SK-N-SH (cell line): ENCODE results near the gene PDLIM5. TPM values are rescaled to one million over a fixed set of nuclear protein-coding genes. Genes with fewer than 3 reads are reported as not detected.

Source experiments
- CTCF ChIA-PET: fragments of 300-600, 350-600 bp; formaldehyde crosslinking; extraction: SDS; loops from one replicate; lab custom pipeline; 2021; lab: Yijun Ruan, JAX
- POLR2A ChIA-PET: fragments of 350-600 bp; sonication (Branson Sonifier 250); formaldehyde crosslinking; extraction: SDS; loops from one replicate; lab custom pipeline; 2020; ENCODE audit warnings: antibody characterized with exemption, inconsistent platforms; lab: Yijun Ruan, JAX
- DNase-seq: peaks from one replicate; pipeline ENCODE4 v3.0.0; 2012
- H2AFZ ChIP-seq: fragments of 200-600 bp; sonication (generic); 2 replicates; pipeline ENCODE4 v1.8.1; 2016; ENCODE audit warnings: antibody characterized with exemption, mild to moderate bottlenecking, low read depth
- H3F3A ChIP-seq: fragments of 200-600 bp; sonication (generic); replicated peaks from 2 replicates; pipeline ENCODE3; 2016; ENCODE audit warnings: antibody characterized with exemption, mild to moderate bottlenecking; ENCODE audit not compliant: insufficient read depth
- H3K27ac ChIP-seq, 2 experiments: fragments of 200-500 bp in 1 of 2; fragments of 200-600 bp in 1 of 2; sonication (Bioruptor generic) in 1 of 2; sonication (generic), shearing (Covaris generic) in 1 of 2; 2 replicates each; pipeline versions ENCODE4 v1.5.1 to v1.6.1; 2014 to 2016; ENCODE audit warnings: low read depth in 2 of 2, inconsistent platforms in 1 of 2, low read length in 1 of 2, mild to moderate bottlenecking in 1 of 2, mixed read lengths in 1 of 2
- H3K27me3 ChIP-seq: fragments of 200-600 bp; sonication (generic), shearing (Covaris generic); 2 replicates; pipeline ENCODE4 v1.6.1; 2016; ENCODE audit warnings: mixed run types; ENCODE audit not compliant: insufficient read depth
- H3K36me3 ChIP-seq, 2 experiments: fragments of 200-500 bp in 1 of 2; fragments of 200-600 bp in 1 of 2; sonication (Bioruptor generic) in 1 of 2; sonication (generic) in 1 of 2; replicated peaks in 1 of 2; 2 replicates each; pipeline versions ENCODE3 to v1.5.1; 2014 to 2016; ENCODE audit warnings: low read length in 1 of 2, mild to moderate bottlenecking in 1 of 2; ENCODE audit not compliant: insufficient read depth in 2 of 2, control insufficient read depth in 1 of 2
- H3K4me1 ChIP-seq, 2 experiments: fragments of 200-500 bp in 1 of 2; fragments of 200-600 bp in 1 of 2; sonication (Bioruptor generic) in 1 of 2; sonication (generic), shearing (Covaris generic) in 1 of 2; 2 replicates each; pipeline versions ENCODE4 v1.5.1 to v1.6.1; 2014 to 2016; ENCODE audit warnings: low read depth in 1 of 2, low read length in 1 of 2, mixed run types in 1 of 2; ENCODE audit not compliant: insufficient read depth in 2 of 2, control insufficient read depth in 1 of 2
- H3K4me2 ChIP-seq: fragments of 200-600 bp; sonication (generic), shearing (Covaris generic); 2 replicates; pipeline ENCODE4 v1.6.1; 2017; ENCODE audit warnings: mixed run types
- H3K4me3 ChIP-seq, 2 experiments: fragments of 200-500 bp in 1 of 2; fragments of 200-600 bp in 1 of 2; sonication (Bioruptor generic) in 1 of 2; sonication (generic), shearing (Covaris generic) in 1 of 2; 2 replicates each; pipeline versions ENCODE4 v1.5.1 to v1.8.1; 2014 to 2016; ENCODE audit warnings: low read depth in 2 of 2, inconsistent platforms in 1 of 2, low read length in 1 of 2, mild to moderate bottlenecking in 1 of 2, mixed read lengths in 1 of 2, moderate library complexity in 1 of 2
- H3K79me2 ChIP-seq: fragments of 200-600 bp; sonication (generic); 2 replicates; pipeline ENCODE4 v1.8.1; 2017; ENCODE audit warnings: mild to moderate bottlenecking; ENCODE audit not compliant: insufficient read depth
- H3K9ac ChIP-seq: fragments of 200-600 bp; sonication (generic); 2 replicates; pipeline ENCODE4 v1.6.1; 2017; ENCODE audit warnings: mixed run types
- H3K9me2 ChIP-seq: fragments of 200-600 bp; sonication (generic); 2 replicates; pipeline ENCODE4 v1.6.1; 2017; ENCODE audit warnings: mixed run types
- H3K9me3 ChIP-seq: fragments of 200-600 bp; sonication (generic); 2 replicates; pipeline ENCODE4 v1.6.1; 2017; ENCODE audit warnings: mixed run types, mild to moderate bottlenecking, moderate library complexity
- H4K20me1 ChIP-seq: fragments of 200-600 bp; sonication (generic); 2 replicates; pipeline ENCODE4 v1.6.1; 2017; ENCODE audit warnings: mild to moderate bottlenecking, mixed run types; ENCODE audit not compliant: insufficient read depth
- CHD2 ChIP-seq: fragments of 150-350 bp; IDR thresholded peaks from 2 replicates; pipeline ENCODE4 v1.6.1; 2018; ENCODE audit warnings: low read length; ENCODE audit not compliant: partially characterized antibody
- EP300 ChIP-seq, 2 experiments: IDR thresholded peaks; 2 replicates each; pipeline versions ENCODE4 v1.4.0 to v1.6.1; 2012; ENCODE audit warnings: borderline replicate concordance in 1 of 2, low read depth in 1 of 2, low read length in 1 of 2
- FOSL2 ChIP-seq: IDR thresholded peaks from 2 replicates; pipeline ENCODE4 v1.4.0; 2012; ENCODE audit warnings: low read depth, mild to moderate bottlenecking, moderate library complexity, borderline replicate concordance
- FOXJ3 ChIP-seq: sonication (generic); formaldehyde crosslinking; IDR thresholded peaks from 2 replicates; pipeline ENCODE4 v1.5.1; 2020; ENCODE audit warnings: mild to moderate bottlenecking, missing genetic modification reagents
- GABPA ChIP-seq: IDR thresholded peaks from 2 replicates; pipeline ENCODE4 v1.4.0; 2012; ENCODE audit warnings: low read depth, mild to moderate bottlenecking
- GATA2 ChIP-seq: sonication (generic); formaldehyde crosslinking; IDR thresholded peaks from 2 replicates; pipeline ENCODE4 v1.5.0; 2020; ENCODE audit warnings: mild to moderate bottlenecking, missing genetic modification reagents
- MXI1 ChIP-seq: IDR thresholded peaks from 2 replicates; pipeline ENCODE4 v1.6.1; 2012; ENCODE audit warnings: mild to moderate bottlenecking, low read depth, low read length, improper control_type of control experiment
- NFIC ChIP-seq: IDR thresholded peaks from 2 replicates; pipeline ENCODE4 v1.4.0; 2012; ENCODE audit warnings: borderline replicate concordance
- RFX5 ChIP-seq: IDR thresholded peaks from 2 replicates; pipeline ENCODE4 v1.6.1; 2012; ENCODE audit warnings: mild to moderate bottlenecking, improper control_type of control experiment, low read length
- SMC3 ChIP-seq: IDR thresholded peaks from 2 replicates; pipeline ENCODE4 v1.6.1; 2012; ENCODE audit warnings: low read depth, low read length, improper control_type of control experiment
- TAF1 ChIP-seq: IDR thresholded peaks from 2 replicates; pipeline ENCODE4 v1.6.1; 2012; ENCODE audit warnings: low read depth, mild to moderate bottlenecking, low read length, moderate library complexity, borderline replicate concordance
- TCF12 ChIP-seq: IDR thresholded peaks from 2 replicates; pipeline ENCODE4 v1.4.0; 2012
- YY1 ChIP-seq: IDR thresholded peaks from 2 replicates; pipeline ENCODE4 v1.4.0; 2012; ENCODE audit warnings: low read depth, mild to moderate bottlenecking
- WGBS: methylation state at CpG from one replicate; pipeline ENCODE4 v1.1.6; 2017; ENCODE audit warnings: low lambda C conversion rate; 5-methylcytosine and 5-hydroxymethylcytosine counted together
- polyA plus RNA-seq, 3 experiments: library from polyadenylated mRNA; depleted of rRNA; stranded (reverse); fragments of >200 nt; gene quantifications; 2 replicates each; pipeline ENCODE4 v1.2.3, GENCODE V29; 2012
- TF ChIP-seq, protein P1 (sequence below): IDR thresholded peaks from 2 replicates; pipeline ENCODE4; 2012
- TF ChIP-seq, protein P2 (sequence below): IDR thresholded peaks from 2 replicates; pipeline ENCODE4 v1.4.0; 2012; ENCODE audit warnings: low read depth, borderline replicate concordance
- TF ChIP-seq, protein P3 (sequence below): IDR thresholded peaks from 2 replicates; pipeline ENCODE4 v1.6.1; 2012; ENCODE audit warnings: mild to moderate bottlenecking, low read depth, low read length, moderate library complexity

Gene PDLIM5
- polyA plus RNA-seq, 1 of the 3 experiments (the other 2 are of a cell fraction) = 36.7 TPM

DNA sequence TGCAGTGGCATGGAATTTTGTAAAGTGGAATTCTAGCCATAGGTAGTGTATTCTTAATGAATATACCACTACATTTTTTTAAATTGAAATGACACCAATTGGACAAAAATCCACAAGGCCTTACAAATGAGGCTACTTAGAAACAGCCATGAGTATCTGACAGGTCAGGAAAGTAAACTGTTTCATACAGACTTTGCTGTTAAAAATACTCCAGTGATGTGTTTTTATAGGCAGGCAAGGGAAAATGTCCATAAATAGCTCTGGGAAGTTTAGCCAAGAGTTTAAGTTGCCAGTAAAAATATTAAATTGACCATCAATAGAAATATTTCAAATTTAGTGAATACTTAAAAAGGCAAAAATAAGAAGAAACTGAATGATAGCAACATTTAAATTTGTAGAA, 41.8 kb upstream of the PDLIM5 start:
- H3K4me1 ChIP-seq = peaks cover 0 to 53% of the 10 kb centered on the region in 2 experiments; a peak in 3 of 4 replicates

DNA sequence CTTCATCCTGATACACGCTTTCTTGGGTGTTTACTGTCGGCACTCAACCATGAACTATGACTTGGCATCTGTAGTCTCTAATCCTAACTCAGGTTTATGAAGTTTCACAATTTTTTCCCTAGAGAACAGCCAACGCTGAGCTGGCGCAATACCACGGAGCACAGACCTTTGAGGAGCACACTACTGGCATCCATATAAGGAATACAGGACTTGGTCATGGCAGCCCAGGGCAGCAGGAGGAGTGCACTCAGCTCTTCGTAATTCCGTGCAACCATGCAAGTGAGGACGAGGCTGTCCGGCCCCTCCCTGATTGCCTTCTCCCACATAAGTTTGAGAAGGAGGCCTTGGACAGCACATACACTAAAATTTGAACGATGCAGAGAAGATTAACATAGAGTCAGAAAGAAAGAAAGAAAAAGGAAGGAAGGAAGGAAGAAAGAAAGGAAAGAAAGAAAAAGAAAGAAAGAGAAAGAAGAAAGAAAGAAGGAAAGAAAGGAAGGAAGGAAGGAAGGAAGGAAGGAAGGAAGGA, 41.0 kb upstream of the PDLIM5 start:
- Histone ChIP-seq H3K9me3 (no peaks in the 10 kb centered on the region), H4K20me1 (no peaks in the 10 kb centered on the region), H3K4me1 (peaks cover 0 to 53% of the 10 kb centered on the region in 2 experiments; a peak in 3 of 4 replicates), H2AFZ (no peak overlapping the region), H3K9ac (no peak overlapping the region), H3K4me2 (no peak overlapping the region), H3K79me2 (no peaks in the 10 kb centered on the region), H3K27ac (no peak overlapping the region), H3K4me3 (no peak overlapping the region), H3F3A (peaks cover 18% of the 10 kb centered on the region), H3K27me3 (no peaks in the 10 kb centered on the region), H3K9me2 (no peaks in the 10 kb centered on the region), H3K36me3 (no peaks in the 10 kb centered on the region)
- no peak for DNase-seq
- POLR2A ChIA-PET = no interaction called here
- CTCF ChIA-PET = no interaction called here
- WGBS = 84% methylated on average over 10 of the region's 10 CpGs
- no peak for TF ChIP-seq YY1
- TF ChIP-seq SMC3 = no peak
- TF ChIP-seq, protein P1, sequence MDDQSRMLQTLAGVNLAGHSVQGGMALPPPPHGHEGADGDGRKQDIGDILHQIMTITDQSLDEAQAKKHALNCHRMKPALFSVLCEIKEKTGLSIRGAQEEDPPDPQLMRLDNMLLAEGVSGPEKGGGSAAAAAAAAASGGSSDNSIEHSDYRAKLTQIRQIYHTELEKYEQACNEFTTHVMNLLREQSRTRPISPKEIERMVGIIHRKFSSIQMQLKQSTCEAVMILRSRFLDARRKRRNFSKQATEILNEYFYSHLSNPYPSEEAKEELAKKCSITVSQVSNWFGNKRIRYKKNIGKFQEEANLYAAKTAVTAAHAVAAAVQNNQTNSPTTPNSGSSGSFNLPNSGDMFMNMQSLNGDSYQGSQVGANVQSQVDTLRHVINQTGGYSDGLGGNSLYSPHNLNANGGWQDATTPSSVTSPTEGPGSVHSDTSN = no peak

More for the DNA sequence above, 41.8 kb upstream of the PDLIM5 start:
- H3K27me3 ChIP-seq = no peaks in the 10 kb centered on the region
- no peak overlapping the region for H3K9ac ChIP-seq
- H3F3A ChIP-seq = peaks cover 18% of the 10 kb centered on the region
- H4K20me1 ChIP-seq = no peaks in the 10 kb centered on the region
- ChIA-PET CTCF (interaction anchor here (3.7 kb wide), 1 partner anchor 104 kb away, joined by 17 read pairs; no protein-coding TSS in a partner anchor), POLR2A (no interaction called here)
- no peak for TF ChIP-seq TAF1
- TF ChIP-seq GATA2 (CRISPR knock-in tag) = no peak
- TF ChIP-seq CHD2 = no peak
- no peak for TF ChIP-seq RFX5
- no peak for TF ChIP-seq FOXJ3 (CRISPR knock-in tag)
- TF ChIP-seq, protein P2, sequence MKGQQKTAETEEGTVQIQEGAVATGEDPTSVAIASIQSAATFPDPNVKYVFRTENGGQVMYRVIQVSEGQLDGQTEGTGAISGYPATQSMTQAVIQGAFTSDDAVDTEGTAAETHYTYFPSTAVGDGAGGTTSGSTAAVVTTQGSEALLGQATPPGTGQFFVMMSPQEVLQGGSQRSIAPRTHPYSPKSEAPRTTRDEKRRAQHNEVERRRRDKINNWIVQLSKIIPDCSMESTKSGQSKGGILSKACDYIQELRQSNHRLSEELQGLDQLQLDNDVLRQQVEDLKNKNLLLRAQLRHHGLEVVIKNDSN = no peak
- no peak for TF ChIP-seq EP300 (IDR thresholded peaks at IDR 0.05; ENCODE audit: borderline replicate concordance in 1 of 2, low read depth in 1 of 2, low read length in 1 of 2)
- TF ChIP-seq FOSL2 = no peak
- no peak for TF ChIP-seq TCF12
- TF ChIP-seq GABPA = no peak
- no peak for TF ChIP-seq NFIC
- TF ChIP-seq SMC3 = no peak
- no peak for TF ChIP-seq MXI1
- TF ChIP-seq, protein P3, sequence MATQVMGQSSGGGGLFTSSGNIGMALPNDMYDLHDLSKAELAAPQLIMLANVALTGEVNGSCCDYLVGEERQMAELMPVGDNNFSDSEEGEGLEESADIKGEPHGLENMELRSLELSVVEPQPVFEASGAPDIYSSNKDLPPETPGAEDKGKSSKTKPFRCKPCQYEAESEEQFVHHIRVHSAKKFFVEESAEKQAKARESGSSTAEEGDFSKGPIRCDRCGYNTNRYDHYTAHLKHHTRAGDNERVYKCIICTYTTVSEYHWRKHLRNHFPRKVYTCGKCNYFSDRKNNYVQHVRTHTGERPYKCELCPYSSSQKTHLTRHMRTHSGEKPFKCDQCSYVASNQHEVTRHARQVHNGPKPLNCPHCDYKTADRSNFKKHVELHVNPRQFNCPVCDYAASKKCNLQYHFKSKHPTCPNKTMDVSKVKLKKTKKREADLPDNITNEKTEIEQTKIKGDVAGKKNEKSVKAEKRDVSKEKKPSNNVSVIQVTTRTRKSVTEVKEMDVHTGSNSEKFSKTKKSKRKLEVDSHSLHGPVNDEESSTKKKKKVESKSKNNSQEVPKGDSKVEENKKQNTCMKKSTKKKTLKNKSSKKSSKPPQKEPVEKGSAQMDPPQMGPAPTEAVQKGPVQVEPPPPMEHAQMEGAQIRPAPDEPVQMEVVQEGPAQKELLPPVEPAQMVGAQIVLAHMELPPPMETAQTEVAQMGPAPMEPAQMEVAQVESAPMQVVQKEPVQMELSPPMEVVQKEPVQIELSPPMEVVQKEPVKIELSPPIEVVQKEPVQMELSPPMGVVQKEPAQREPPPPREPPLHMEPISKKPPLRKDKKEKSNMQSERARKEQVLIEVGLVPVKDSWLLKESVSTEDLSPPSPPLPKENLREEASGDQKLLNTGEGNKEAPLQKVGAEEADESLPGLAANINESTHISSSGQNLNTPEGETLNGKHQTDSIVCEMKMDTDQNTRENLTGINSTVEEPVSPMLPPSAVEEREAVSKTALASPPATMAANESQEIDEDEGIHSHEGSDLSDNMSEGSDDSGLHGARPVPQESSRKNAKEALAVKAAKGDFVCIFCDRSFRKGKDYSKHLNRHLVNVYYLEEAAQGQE = no peak
- H3K36me3 ChIP-seq = no peaks in the 10 kb centered on the region
- H3K9me2 ChIP-seq = no peaks in the 10 kb centered on the region
- H3K4me2 ChIP-seq = no peak overlapping the region
- no peak overlapping the region for H2AFZ ChIP-seq
- H3K9me3 ChIP-seq = no peaks in the 10 kb centered on the region
- peak overlapping the region in 1 of 2 experiments; percentile 41; a peak in 1 of 4 replicates for H3K27ac ChIP-seq
- no peak for DNase-seq
- no peaks in the 10 kb centered on the region for H3K79me2 ChIP-seq
- H3K4me3 ChIP-seq = no peak overlapping the region
